Ovary (tissue), 9 donors: Measurements from ENCODE around the gene KMT2B. TPM values are rescaled to one million over a fixed set of nuclear protein-coding genes. Genes with fewer than 3 reads are reported as not detected.

ENCODE experiments used
- DNase-seq, 5 donors: peaks; one replicate each; pipeline ENCODE4 v3.0.0-alpha.2; 2019 to 2020
- H3K27ac ChIP-seq, 2 donors: fragments of 200-600 bp; one replicate each; pipeline versions ENCODE4 v1.5.1 to v1.8.0; 2019 to 2022
- H3K27me3 ChIP-seq: fragments of 200-600 bp; one replicate; pipeline ENCODE4 v1.8.0; 2022
- H3K36me3 ChIP-seq: fragments of 200-600 bp; sonication (generic); one replicate; pipeline ENCODE4 v1.5.1; 2019
- H3K4me1 ChIP-seq: one replicate; pipeline ENCODE4 v1.8.1; 2013; ENCODE audit warnings: mild to moderate bottlenecking, moderate library complexity; ENCODE audit not compliant: insufficient read depth
- H3K4me3 ChIP-seq: fragments of 200-600 bp; sonication (generic); one replicate; pipeline ENCODE4 v1.5.1; 2017
- H3K9me3 ChIP-seq, 2 donors: fragments of 200-600 bp in 1 of 2; sonication (generic) in 1 of 2; one replicate each; pipeline versions ENCODE4 v1.5.1 to v1.8.1; 2013 to 2019; ENCODE audit warnings: mild to moderate bottlenecking in 1 of 2, moderate library complexity in 1 of 2
- CTCF ChIP-seq, 3 donors: fragments of 450-650 bp in 2 of 3; fragments of 200-600 bp in 1 of 3; IDR thresholded peaks; one replicate each; pipeline versions ENCODE4 v1.5.1 to v1.8.0; 2016 to 2022; ENCODE audit warnings: antibody characterized with exemption in 3 of 3, mild to moderate bottlenecking in 1 of 3
- EP300 ChIP-seq: sonication (generic); formaldehyde crosslinking; IDR thresholded peaks from one replicate; pipeline ENCODE4 v1.6.1; 2017; ENCODE audit warnings: antibody characterized with exemption
- POLR2A ChIP-seq: fragments of 450-650 bp; IDR thresholded peaks from one replicate; pipeline ENCODE4 v1.6.1; 2017; ENCODE audit warnings: antibody characterized with exemption, mild to moderate bottlenecking, moderate library complexity
- WGBS, 3 donors: extraction: QIAGEN DNeasy Blood & Tissue Kit in 1 of 3; methylation state at CpG; one replicate each; pipeline versions ENCODE4 v1.1.5 to v1.1.7; 2013 to 2017; 5-methylcytosine and 5-hydroxymethylcytosine counted together
- intact Hi-C, 4 donors: fragments of 100-400 bp; cut with DNase I; formaldehyde crosslinking; loops; one replicate each; pipeline versions ENCODE4 v1.11.0 to v1.15.1; 2022 to 2023
- polyA plus RNA-seq, 2 donors: library from polyadenylated mRNA; stranded (reverse); fragments of 200-250 nt in 1 of 2; fragments of 350-450 nt in 1 of 2; fragmentation: Illumina TruSeq in 1 of 2; extraction: RNeasy Lipid Tissue Mini Kit (QIAGEN cat#74804) in 1 of 2; gene quantifications; one replicate each; pipeline ENCODE4 v1.2.3, GENCODE V29; 2013 to 2014
- total RNA-seq, 7 donors: library from RNA; depleted of rRNA in 2 of 7; stranded (reverse); fragments of >200 nt in 2 of 7; fragmentation: NEBNext Ultra II Directional in 3 of 7; extraction: Animal tissue kit (Norgen Biotek cat#: 25700) in 3 of 7; gene quantifications; one replicate each; pipeline versions ENCODE4 v1.1.0 to v1.2.4, GENCODE V29; 2016 to 2023
- donor health status: DM: no; HTN: no; CAD: no; lungs with moderate emphysema.
- donor health status: DM: no; HTN: no; CAD: no.
- donor health status: Bipolar disorder and iron deficiency.
- donor health status: DM: yes; HTN: yes; CAD: no.
- donor health status: DM: no; HTN: no; CAD: no.
- donor health status: DM: yes; HTN: yes; CAD: no.

KMT2B gene
- total and polyA plus RNA-seq, 9 donors: 8.8 to 53.7 (median 34.1) TPM

- intact Hi-C loops: no loop called here
- Histone ChIP-seq H3K4me3 (no peak overlapping the region), H3K27ac (no peak overlapping the region), H3K36me3 (no peaks in the 10 kb centered on the region), H3K9me3 (no peaks in the 10 kb centered on the region), H3K27me3 (no peaks in the 10 kb centered on the region), H3K4me1 (peaks cover 4% of the 10 kb centered on the region)
- no peak for DNase-seq
- 69 to 83% (median 80%) methylated on average over 5 of the region's 5 CpGs for WGBS, 3 donors
- no peak for TF ChIP-seq POLR2A
- no peak for TF ChIP-seq EP300
- TF ChIP-seq CTCF (IDR thresholded peaks at IDR 0.05): no peak
These were observed 17.1 kb downstream of the KMT2B start for GRCh38 chr19:35734889-35735288.

- no peaks in the 10 kb centered on the region for H3K36me3 ChIP-seq
- H3K4me1 ChIP-seq: peaks cover 6% of the 10 kb centered on the region
- H3K27me3 ChIP-seq: no peaks in the 10 kb centered on the region
- TF ChIP-seq CTCF (IDR thresholded peaks at IDR 0.05): no peak
- TF ChIP-seq EP300: no peak
- WGBS, 3 donors: 83 to 90% (median 85%) methylated on average over 22 of the region's 22 CpGs
- DNase-seq: peak in 2 of 5 donors; percentile 25 to 26
- no peak overlapping the region for H3K27ac ChIP-seq
- intact Hi-C loops: no loop called here
- no peak overlapping the region for H3K4me3 ChIP-seq
- no peaks in the 10 kb centered on the region for H3K9me3 ChIP-seq
These were observed 19.4 kb downstream of the KMT2B start for GRCh38 chr19:35736913-35737886.

GRCh38 chr19:35738021-35738886 lies 20.5 kb downstream of the KMT2B start:
- no peak overlapping the region for H3K4me3 ChIP-seq
- H3K9me3 ChIP-seq: no peaks in the 10 kb centered on the region
- intact Hi-C loops: no loop called here
- TF ChIP-seq EP300 (no peak), CTCF (IDR thresholded peaks at IDR 0.05) (no peak), POLR2A (no peak)
- 85 to 86% (median 85%) methylated on average over 37 of the region's 37 CpGs for WGBS, 3 donors
- peak in 1 of 5 donors; percentile 37 for DNase-seq
- H3K27ac ChIP-seq: no peak overlapping the region
- H3K4me1 ChIP-seq: peaks cover 6% of the 10 kb centered on the region
- H3K27me3 ChIP-seq: no peaks in the 10 kb centered on the region
- no peaks in the 10 kb centered on the region for H3K36me3 ChIP-seq

GRCh38 chr19:35738887-35739229 lies 21.1 kb downstream of the KMT2B start:
- Histone ChIP-seq H3K4me3 (no peak overlapping the region), H3K27ac (no peak overlapping the region), H3K27me3 (no peaks in the 10 kb centered on the region), H3K36me3 (no peaks in the 10 kb centered on the region), H3K9me3 (no peaks in the 10 kb centered on the region), H3K4me1 (peaks cover 6% of the 10 kb centered on the region)
- TF ChIP-seq CTCF (IDR thresholded peaks at IDR 0.05) (no peak), EP300 (no peak), POLR2A (no peak)
- 76 to 82% (median 78%) methylated on average over 2 of the region's 2 CpGs for WGBS, 3 donors
- peak in 1 of 5 donors; percentile 11 for DNase-seq
- intact Hi-C loops: no loop called here
